BJ (cell line): ENCODE data around the gene FHOD3. TPM values are rescaled to one million over a fixed set of nuclear protein-coding genes. Genes with fewer than 3 reads are reported as not detected.

Experiments
- CTCF ChIA-PET: fragments of 350-600 bp; formaldehyde crosslinking; extraction: SDS; loops from one replicate; lab custom pipeline; 2021; ENCODE audit warnings: antibody characterized with exemption, inconsistent platforms; lab: Yijun Ruan, JAX
- POLR2A ChIA-PET: fragments of 300-600 bp; sonication (Branson Sonifier 250); formaldehyde crosslinking; extraction: SDS; loops from one replicate; lab custom pipeline; 2021; ENCODE audit warnings: antibody characterized with exemption; lab: Charles Lee
- DNase-seq: peaks from one replicate; pipeline ENCODE4 v3.0.0-alpha.2; 2011; ENCODE audit warnings: low read depth
- H3K27me3 ChIP-seq: 2 replicates; pipeline ENCODE4 v1.6.0; 2011; ENCODE audit warnings: low read length; ENCODE audit not compliant: control insufficient read depth, insufficient read depth
- H3K36me3 ChIP-seq: 2 replicates; pipeline ENCODE4 v1.5.1; 2011; ENCODE audit warnings: low read length; ENCODE audit not compliant: control insufficient read depth, insufficient read depth
- H3K4me3 ChIP-seq: 2 replicates; pipeline ENCODE4 v1.5.1; 2011; ENCODE audit warnings: low read depth, mild to moderate bottlenecking, control low read depth, low read length
- polyA plus RNA-seq: library from polyadenylated mRNA; depleted of rRNA; stranded (reverse); fragments of >200 nt; gene quantifications from 2 replicates; pipeline ENCODE4 v1.2.3, GENCODE V29; 2011
- TF ChIP-seq, protein P1 (sequence below): IDR thresholded peaks from 2 replicates; pipeline ENCODE4 v1.5.1; 2011; ENCODE audit warnings: low read depth, mild to moderate bottlenecking, control low read depth, inconsistent platforms, low read length, moderate library complexity; ENCODE audit not compliant: insufficient read depth

The FHOD3 gene
- polyA plus RNA-seq, 1 experiment, result 24.6 TPM

DNA sequence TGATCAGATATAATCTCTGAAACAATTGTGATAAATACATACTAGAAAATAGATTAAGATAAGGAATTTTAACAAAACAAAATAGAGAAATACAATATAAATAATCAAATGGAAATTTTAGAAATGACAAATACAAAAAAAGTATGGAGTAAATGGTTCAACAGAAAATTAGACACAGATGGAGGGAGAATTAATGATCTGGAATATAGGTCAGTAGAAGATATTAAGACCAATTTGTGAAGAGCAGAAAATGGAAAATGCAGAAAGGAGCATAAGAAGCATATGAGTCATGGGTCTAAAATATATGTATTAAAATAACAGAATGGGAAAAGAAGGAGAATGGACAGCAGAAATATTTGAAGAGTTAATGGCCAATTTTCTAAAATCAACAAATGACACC lies 44.4 kb downstream of the FHOD3 start:
- Histone ChIP-seq H3K27me3 (no peaks in the 10 kb centered on the region), H3K4me3 (no peak overlapping the region), H3K36me3 (no peaks in the 10 kb centered on the region)
- POLR2A ChIA-PET, result no interaction called here
- CTCF ChIA-PET, result no interaction called here
- TF ChIP-seq, protein P1, sequence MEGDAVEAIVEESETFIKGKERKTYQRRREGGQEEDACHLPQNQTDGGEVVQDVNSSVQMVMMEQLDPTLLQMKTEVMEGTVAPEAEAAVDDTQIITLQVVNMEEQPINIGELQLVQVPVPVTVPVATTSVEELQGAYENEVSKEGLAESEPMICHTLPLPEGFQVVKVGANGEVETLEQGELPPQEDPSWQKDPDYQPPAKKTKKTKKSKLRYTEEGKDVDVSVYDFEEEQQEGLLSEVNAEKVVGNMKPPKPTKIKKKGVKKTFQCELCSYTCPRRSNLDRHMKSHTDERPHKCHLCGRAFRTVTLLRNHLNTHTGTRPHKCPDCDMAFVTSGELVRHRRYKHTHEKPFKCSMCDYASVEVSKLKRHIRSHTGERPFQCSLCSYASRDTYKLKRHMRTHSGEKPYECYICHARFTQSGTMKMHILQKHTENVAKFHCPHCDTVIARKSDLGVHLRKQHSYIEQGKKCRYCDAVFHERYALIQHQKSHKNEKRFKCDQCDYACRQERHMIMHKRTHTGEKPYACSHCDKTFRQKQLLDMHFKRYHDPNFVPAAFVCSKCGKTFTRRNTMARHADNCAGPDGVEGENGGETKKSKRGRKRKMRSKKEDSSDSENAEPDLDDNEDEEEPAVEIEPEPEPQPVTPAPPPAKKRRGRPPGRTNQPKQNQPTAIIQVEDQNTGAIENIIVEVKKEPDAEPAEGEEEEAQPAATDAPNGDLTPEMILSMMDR, result no peak
- no peak for DNase-seq

DNA sequence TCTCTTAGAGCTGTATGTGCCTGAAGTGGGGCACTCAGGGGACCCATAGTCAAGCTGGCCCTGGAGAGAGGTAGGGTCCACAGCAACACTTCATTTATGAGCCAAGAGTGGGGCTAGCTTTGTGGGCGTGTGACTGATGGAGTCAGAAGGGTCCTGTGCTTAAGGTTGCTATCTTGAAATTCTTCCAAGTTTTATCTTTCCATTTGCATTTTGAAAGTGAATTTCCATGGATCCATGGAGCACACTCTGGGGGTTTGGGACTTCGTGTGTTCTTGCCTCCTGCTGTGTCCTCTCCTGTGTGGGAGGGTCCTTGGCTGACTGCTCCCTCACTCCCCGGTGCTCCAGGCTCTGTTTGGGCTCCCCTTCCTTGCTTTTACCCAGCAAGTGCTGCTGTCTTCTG lies 50.8 kb downstream of the FHOD3 start:
- Histone ChIP-seq H3K27me3 (no peaks in the 10 kb centered on the region), H3K36me3 (no peaks in the 10 kb centered on the region), H3K4me3 (no peak overlapping the region)
- CTCF ChIA-PET, result no interaction called here
- no peak for DNase-seq
- POLR2A ChIA-PET, result no interaction called here
- TF ChIP-seq, protein P1, result no peak

DNA sequence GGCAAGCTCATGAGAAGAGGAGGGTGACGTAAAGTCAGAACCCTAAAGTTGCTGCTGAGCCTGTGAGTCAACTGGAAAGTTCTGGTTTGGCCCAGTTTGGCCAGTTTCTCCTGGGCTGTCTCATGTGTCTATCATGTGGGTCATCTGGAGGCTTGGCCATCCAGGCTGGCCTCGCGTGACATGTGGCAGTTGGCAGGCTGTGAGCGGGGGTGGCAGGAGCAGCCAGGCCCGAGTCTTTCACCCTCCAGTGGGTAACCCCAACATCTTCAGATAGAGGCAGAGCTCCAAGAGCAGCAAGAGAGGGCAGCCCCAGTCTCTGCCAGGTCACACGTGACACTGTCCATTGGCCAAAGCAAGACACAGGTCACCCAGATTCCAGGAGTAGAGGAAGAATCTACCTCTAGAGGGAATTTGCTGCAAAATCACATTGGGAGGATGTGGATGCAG lies 51.5 kb downstream of the FHOD3 start:
- Histone ChIP-seq H3K4me3 (no peak overlapping the region), H3K27me3 (no peaks in the 10 kb centered on the region), H3K36me3 (no peaks in the 10 kb centered on the region)
- TF ChIP-seq, protein P1, result no peak
- DNase-seq, result no peak
- ChIA-PET CTCF (no interaction called here), POLR2A (no interaction called here)

DNA sequence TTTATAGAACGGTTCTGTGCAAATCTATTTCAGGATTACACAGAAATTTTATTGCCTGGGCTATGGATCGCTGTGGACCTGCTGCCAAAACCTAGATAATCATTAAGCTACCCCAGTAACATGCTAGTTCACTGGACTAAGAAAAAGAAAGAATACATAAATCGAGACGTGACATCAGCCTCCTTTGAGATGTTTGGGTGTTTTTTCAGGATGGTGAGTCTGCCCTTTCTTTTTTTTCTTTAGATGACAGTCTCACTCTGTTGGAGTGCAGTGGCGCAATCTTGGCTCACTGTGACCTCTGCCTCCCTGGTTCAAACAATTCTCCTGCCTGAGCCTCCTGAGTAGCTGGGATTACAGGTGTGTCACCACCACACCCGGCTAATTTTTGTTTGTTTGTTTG lies 52.0 kb downstream of the FHOD3 start:
- no peak for DNase-seq
- ChIA-PET POLR2A (no interaction called here), CTCF (no interaction called here)
- Histone ChIP-seq H3K27me3 (no peaks in the 10 kb centered on the region), H3K36me3 (no peaks in the 10 kb centered on the region), H3K4me3 (no peak overlapping the region)
- TF ChIP-seq, protein P1, result no peak

DNA sequence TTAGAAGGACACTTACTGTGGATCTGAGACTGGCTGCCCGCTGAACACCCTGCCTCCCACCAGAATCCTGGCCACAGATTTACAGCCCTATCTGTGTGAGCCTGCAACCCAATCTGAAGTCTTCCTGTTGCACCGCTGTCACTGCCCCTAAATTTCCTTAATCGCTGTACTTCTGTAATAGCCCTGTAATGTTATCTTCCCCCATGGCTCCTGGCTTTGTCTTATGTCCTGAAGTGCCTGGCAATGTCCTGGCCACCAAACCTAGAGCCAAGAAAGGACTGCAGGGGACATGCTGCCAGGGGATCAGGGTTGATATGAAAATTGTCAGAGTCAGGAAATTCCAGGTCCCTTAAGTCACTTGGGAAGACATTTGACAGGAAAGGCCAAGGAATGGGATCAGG lies 52.7 kb downstream of the FHOD3 start:
- H3K36me3 ChIP-seq, result no peaks in the 10 kb centered on the region
- DNase-seq, result no peak
- TF ChIP-seq, protein P1, result no peak
- no peak overlapping the region for H3K4me3 ChIP-seq
- H3K27me3 ChIP-seq, result no peaks in the 10 kb centered on the region
- ChIA-PET CTCF (no interaction called here), POLR2A (no interaction called here)
